HepG2 (cell line): ENCODE results near the gene EVA1A. TPM values are rescaled to one million over a fixed set of nuclear protein-coding genes. Genes with fewer than 3 reads are reported as not detected.
A peak's percentile ranks its signal among the peaks of the same experiment; 100 is the strongest.

ENCODE experiments used
- AGO2 ChIP-seq: fragments of 200-400 bp; formaldehyde crosslinking; optimal IDR thresholded peaks from 2 replicates; pipeline ENCODE3; 2017; ENCODE audit warnings: mild to moderate bottlenecking, low read depth, low read length, moderate library complexity
- ETV6 ChIP-seq: sonication (generic); formaldehyde crosslinking; conservative IDR thresholded peaks from 2 replicates; pipeline ENCODE4 v1.4.0; 2020; ENCODE audit warnings: missing genetic modification reagents
- GABPB1 ChIP-seq: IDR thresholded peaks from 2 replicates; pipeline ENCODE4 v1.6.1; 2016; ENCODE audit warnings: mild to moderate bottlenecking, missing genetic modification reagents, moderate library complexity, missing compliant biosample characterization
- GATAD1 ChIP-seq: IDR thresholded peaks from 2 replicates; pipeline ENCODE4 v1.6.1; 2016; ENCODE audit warnings: missing genetic modification reagents, missing compliant biosample characterization
- HES4 ChIP-seq: sonication (generic); formaldehyde crosslinking; IDR thresholded peaks from 2 replicates; pipeline ENCODE4 v1.9.0; 2021; ENCODE audit warnings: mild to moderate bottlenecking, missing genetic modification reagents, borderline replicate concordance
- HNRNPL ChIP-seq: fragments of 200-400 bp; formaldehyde crosslinking; IDR thresholded peaks from 2 replicates; pipeline ENCODE4 v1.6.1; 2017; ENCODE audit warnings: mild to moderate bottlenecking, low read depth, low read length
- MBD4 ChIP-seq: IDR thresholded peaks from 2 replicates; pipeline ENCODE4 v1.6.1; 2012; ENCODE audit warnings: low read length, inconsistent platforms, borderline replicate concordance
- TAF15 ChIP-seq: fragments of 200-400 bp; formaldehyde crosslinking; IDR thresholded peaks from one replicate; pipeline ENCODE4 v1.6.1; 2018; ENCODE audit warnings: mild to moderate bottlenecking, low read depth, low read length; ENCODE audit not compliant: poor library complexity, severe bottlenecking
- TGIF2 ChIP-seq: IDR thresholded peaks from 2 replicates; pipeline ENCODE4 v1.6.1; 2016; ENCODE audit warnings: control low read depth, missing compliant biosample characterization
- TOPORS ChIP-seq: sonication (generic); formaldehyde crosslinking; IDR thresholded peaks from 2 replicates; pipeline ENCODE4 v1.8.0; 2023; ENCODE audit warnings: mild to moderate bottlenecking, missing genetic modification reagents
- ZFP1 ChIP-seq: IDR thresholded peaks from 2 replicates; pipeline ENCODE4 v1.6.1; 2016
- ZNF337 ChIP-seq: sonication (generic); formaldehyde crosslinking; IDR thresholded peaks from 2 replicates; pipeline ENCODE4 v1.5.1; 2020; ENCODE audit warnings: missing genetic modification reagents, low read depth, mild to moderate bottlenecking, borderline replicate concordance
- ZNF382 ChIP-seq: sonication (generic); formaldehyde crosslinking; IDR thresholded peaks from 2 replicates; pipeline ENCODE4 v1.5.0; 2020; ENCODE audit warnings: missing genetic modification reagents, mild to moderate bottlenecking, borderline replicate concordance
- ZNF570 ChIP-seq: sonication (generic); formaldehyde crosslinking; IDR thresholded peaks from 2 replicates; pipeline ENCODE4 v1.4.0; 2020; ENCODE audit warnings: mild to moderate bottlenecking, missing genetic modification reagents, borderline replicate concordance
- ZNF678 ChIP-seq: sonication (generic); formaldehyde crosslinking; IDR thresholded peaks from 2 replicates; pipeline ENCODE4 v1.4.0; 2020; ENCODE audit warnings: mild to moderate bottlenecking, missing genetic modification reagents
- ZNF775 ChIP-seq: sonication (generic); formaldehyde crosslinking; IDR thresholded peaks from 2 replicates; pipeline ENCODE4 v1.4.0; 2020; ENCODE audit warnings: missing genetic modification reagents, mild to moderate bottlenecking, moderate library complexity, borderline replicate concordance
- polyA plus RNA-seq, 8 experiments: library from polyadenylated mRNA; depleted of rRNA in 3 of 8; stranded (reverse) in 7 of 8; unstranded in 1 of 8; fragments of >200 nt; fragmentation: Illumina TruSeq in 4 of 8; extraction: Trizol in 4 of 8; gene quantifications; 2 replicates each; pipeline versions ENCODE4 v1.2.1 to v1.2.3, GENCODE V29; 2011 to 2016; ENCODE audit warnings: low read depth in 4 of 8, missing spikeins in 1 of 8, mixed read lengths in 1 of 8; ENCODE audit not compliant: insufficient read depth in 1 of 8
- total RNA-seq, 5 experiments: library from RNA; depleted of rRNA; stranded (reverse); fragments of >200 nt; fragmentation: Illumina TruSeq; extraction: Trizol; gene quantifications; 2 replicates each; pipeline ENCODE4 v1.2.3, GENCODE V29; 2016; ENCODE audit warnings: low read depth in 1 of 5
- TF ChIP-seq, protein P1 (sequence below): sonication (generic); formaldehyde crosslinking; IDR thresholded peaks from 2 replicates; pipeline ENCODE4 v1.4.0; 2020; ENCODE audit warnings: missing genetic modification reagents
- TF ChIP-seq, protein P2 (sequence below): IDR thresholded peaks from 2 replicates; pipeline ENCODE4 v1.6.1; 2016; ENCODE audit warnings: low read depth, control low read depth
- TF ChIP-seq, protein P3 (sequence below): sonication (generic); formaldehyde crosslinking; IDR thresholded peaks from 2 replicates; pipeline ENCODE4 v1.4.0; 2020; ENCODE audit warnings: missing genetic modification reagents, borderline replicate concordance
- TF ChIP-seq, protein P4 (sequence below): sonication (generic); formaldehyde crosslinking; IDR thresholded peaks from 2 replicates; pipeline ENCODE4 v1.5.1; 2020; ENCODE audit warnings: mild to moderate bottlenecking, missing genetic modification reagents

Gene EVA1A
- total and polyA plus RNA-seq, 2 of the 13 experiments (the other 11 are each of a cell fraction or from before 2014, with no cell fraction given) = 57.5 to 57.8 TPM

DNA sequence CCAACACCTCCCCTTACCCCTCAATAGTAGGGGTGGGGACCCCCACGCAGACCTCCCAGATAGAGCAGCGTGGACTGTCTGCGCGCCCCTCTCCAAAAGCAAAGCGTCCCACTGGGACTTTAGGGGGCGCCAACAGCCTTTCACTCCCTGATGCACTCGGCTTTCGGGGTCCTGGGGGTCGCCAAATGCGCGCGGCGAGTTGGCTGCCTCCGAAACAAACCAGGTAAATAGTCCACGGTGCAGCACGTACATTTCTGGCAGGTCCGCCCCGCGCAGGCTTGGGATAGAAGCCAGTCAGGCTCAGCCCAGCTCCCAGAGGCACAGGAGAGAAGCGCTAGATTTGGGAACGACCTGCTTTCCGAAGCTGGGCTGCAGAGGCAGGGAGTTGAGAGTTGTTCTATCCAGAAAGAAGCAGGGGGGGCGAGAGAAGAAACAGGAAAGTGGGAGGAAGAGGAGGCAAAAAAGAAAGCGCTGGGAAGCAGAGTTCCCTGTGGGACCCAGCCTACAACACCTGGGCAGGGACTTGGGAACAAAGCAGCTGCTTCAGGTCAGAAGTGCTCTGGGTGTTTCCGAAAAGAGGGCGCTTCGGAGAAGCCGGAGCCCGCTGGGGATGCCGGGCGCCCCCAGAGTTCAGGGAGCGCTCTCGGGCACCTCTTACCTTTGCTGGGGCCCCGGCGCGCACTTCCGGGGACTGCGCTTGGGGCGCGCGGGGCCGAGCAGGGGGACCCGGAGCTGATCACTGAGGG lies 544 bp downstream of the EVA1A start (continued):
- TF ChIP-seq, protein P1, sequence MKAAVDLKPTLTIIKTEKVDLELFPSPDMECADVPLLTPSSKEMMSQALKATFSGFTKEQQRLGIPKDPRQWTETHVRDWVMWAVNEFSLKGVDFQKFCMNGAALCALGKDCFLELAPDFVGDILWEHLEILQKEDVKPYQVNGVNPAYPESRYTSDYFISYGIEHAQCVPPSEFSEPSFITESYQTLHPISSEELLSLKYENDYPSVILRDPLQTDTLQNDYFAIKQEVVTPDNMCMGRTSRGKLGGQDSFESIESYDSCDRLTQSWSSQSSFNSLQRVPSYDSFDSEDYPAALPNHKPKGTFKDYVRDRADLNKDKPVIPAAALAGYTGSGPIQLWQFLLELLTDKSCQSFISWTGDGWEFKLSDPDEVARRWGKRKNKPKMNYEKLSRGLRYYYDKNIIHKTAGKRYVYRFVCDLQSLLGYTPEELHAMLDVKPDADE (CRISPR knock-in tag) = no peak
- TF ChIP-seq HNRNPL (peak; percentile 78; the same call in 1 of the 2 replicates), TGIF2 (0 out of 2 replicates have a peak, but pooled peaks have one; percentile 73), ZNF337 (CRISPR knock-in tag) (peak; percentile 81; the same call in 1 of the 2 replicates), ZNF775 (CRISPR knock-in tag) (no peak), ZNF382 (CRISPR knock-in tag) (no peak), GATAD1 (CRISPR knock-in tag) (0 out of 2 replicates have a peak, but pooled peaks have one; percentile 48), ZNF678 (CRISPR knock-in tag) (no peak), AGO2 (peak; percentile 98), GABPB1 (CRISPR knock-in tag) (peak; percentile 90), ETV6 (CRISPR knock-in tag) (no peak), HES4 (CRISPR knock-in tag) (0 out of 2 replicates have a peak, but pooled peaks have one; percentile 50), ZFP1 (no peak), TAF15 (no peak), TOPORS (CRISPR knock-in tag) (peak; percentile 40), ZNF570 (no peak), MBD4 (no peak)
- TF ChIP-seq, protein P2, sequence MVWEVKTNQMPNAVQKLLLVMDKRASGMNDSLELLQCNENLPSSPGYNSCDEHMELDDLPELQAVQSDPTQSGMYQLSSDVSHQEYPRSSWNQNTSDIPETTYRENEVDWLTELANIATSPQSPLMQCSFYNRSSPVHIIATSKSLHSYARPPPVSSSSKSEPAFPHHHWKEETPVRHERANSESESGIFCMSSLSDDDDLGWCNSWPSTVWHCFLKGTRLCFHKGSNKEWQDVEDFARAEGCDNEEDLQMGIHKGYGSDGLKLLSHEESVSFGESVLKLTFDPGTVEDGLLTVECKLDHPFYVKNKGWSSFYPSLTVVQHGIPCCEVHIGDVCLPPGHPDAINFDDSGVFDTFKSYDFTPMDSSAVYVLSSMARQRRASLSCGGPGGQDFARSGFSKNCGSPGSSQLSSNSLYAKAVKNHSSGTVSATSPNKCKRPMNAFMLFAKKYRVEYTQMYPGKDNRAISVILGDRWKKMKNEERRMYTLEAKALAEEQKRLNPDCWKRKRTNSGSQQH (CRISPR knock-in tag) = peak; percentile 20; the same call in 1 of the 2 replicates
- TF ChIP-seq, protein P3, sequence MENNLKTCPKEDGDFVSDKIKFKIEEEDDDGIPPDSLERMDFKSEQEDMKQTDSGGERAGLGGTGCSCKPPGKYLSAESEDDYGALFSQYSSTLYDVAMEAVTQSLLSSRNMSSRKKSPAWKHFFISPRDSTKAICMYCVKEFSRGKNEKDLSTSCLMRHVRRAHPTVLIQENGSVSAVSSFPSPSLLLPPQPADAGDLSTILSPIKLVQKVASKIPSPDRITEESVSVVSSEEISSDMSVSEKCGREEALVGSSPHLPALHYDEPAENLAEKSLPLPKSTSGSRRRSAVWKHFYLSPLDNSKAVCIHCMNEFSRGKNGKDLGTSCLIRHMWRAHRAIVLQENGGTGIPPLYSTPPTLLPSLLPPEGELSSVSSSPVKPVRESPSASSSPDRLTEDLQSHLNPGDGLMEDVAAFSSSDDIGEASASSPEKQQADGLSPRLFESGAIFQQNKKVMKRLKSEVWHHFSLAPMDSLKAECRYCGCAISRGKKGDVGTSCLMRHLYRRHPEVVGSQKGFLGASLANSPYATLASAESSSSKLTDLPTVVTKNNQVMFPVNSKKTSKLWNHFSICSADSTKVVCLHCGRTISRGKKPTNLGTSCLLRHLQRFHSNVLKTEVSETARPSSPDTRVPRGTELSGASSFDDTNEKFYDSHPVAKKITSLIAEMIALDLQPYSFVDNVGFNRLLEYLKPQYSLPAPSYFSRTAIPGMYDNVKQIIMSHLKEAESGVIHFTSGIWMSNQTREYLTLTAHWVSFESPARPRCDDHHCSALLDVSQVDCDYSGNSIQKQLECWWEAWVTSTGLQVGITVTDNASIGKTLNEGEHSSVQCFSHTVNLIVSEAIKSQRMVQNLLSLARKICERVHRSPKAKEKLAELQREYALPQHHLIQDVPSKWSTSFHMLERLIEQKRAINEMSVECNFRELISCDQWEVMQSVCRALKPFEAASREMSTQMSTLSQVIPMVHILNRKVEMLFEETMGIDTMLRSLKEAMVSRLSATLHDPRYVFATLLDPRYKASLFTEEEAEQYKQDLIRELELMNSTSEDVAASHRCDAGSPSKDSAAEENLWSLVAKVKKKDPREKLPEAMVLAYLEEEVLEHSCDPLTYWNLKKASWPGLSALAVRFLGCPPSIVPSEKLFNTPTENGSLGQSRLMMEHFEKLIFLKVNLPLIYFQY = no peak
- TF ChIP-seq, protein P4, sequence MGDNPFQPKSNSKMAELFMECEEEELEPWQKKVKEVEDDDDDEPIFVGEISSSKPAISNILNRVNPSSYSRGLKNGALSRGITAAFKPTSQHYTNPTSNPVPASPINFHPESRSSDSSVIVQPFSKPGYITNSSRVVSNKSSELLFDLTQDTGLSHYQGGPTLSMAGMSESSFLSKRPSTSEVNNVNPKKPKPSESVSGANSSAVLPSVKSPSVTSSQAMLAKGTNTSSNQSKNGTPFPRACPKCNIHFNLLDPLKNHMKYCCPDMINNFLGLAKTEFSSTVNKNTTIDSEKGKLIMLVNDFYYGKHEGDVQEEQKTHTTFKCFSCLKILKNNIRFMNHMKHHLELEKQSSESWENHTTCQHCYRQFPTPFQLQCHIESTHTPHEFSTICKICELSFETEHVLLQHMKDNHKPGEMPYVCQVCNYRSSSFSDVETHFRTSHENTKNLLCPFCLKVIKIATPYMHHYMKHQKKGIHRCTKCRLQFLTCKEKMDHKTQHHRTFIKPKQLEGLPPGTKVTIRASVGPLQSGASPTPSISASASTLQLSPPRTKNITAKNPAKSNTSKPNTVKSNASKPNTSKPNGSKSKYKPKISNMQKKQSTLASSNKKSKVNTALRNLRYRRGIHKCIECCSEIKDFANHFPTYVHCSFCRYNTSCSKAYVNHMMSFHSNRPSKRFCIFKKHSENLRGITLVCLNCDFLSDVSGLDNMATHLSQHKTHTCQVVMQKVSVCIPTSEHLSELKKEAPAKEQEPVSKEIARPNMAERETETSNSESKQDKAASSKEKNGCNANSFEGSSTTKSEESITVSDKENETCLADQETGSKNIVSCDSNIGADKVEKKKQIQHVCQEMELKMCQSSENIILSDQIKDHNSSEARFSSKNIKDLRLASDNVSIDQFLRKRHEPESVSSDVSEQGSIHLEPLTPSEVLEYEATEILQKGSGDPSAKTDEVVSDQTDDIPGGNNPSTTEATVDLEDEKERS (CRISPR knock-in tag) = no peak; the same call in 1 of the 2 replicates
